BE2C (cell line): ENCODE results near the gene CYTH3.

Source experiments
- DNase-seq: peaks from one replicate; pipeline ENCODE4 v3.0.0-alpha.2; 2020
- H3K27me3 ChIP-seq: fragments of 250-450 bp; sonication (Bioruptor Pico); 2 replicates; pipeline ENCODE4 v1.5.1; 2020; ENCODE audit warnings: mild to moderate bottlenecking
- H3K36me3 ChIP-seq: fragments of 250-450 bp; sonication (Bioruptor Pico); 2 replicates; pipeline ENCODE4 v1.5.1; 2020; ENCODE audit warnings: mild to moderate bottlenecking
- H3K4me1 ChIP-seq: fragments of 250-450 bp; sonication (Bioruptor Pico); 2 replicates; pipeline ENCODE4 v1.5.1; 2020
- H3K4me3 ChIP-seq: 2 replicates; pipeline ENCODE4 v1.5.1; 2011; ENCODE audit warnings: low read depth, low read length
- H3K9me3 ChIP-seq: fragments of 250-450 bp; sonication (Bioruptor Pico); 2 replicates; pipeline ENCODE4 v1.5.1; 2020
- CTCF ChIP-seq: IDR thresholded peaks from 2 replicates; pipeline ENCODE4 v1.5.1; 2012; ENCODE audit warnings: mild to moderate bottlenecking, low read depth, low read length

Gene CYTH3

GRCh38 chr7:6188389-6188788 lies 84.0 kb downstream of the CYTH3 start:
- peaks cover 3% of the 10 kb centered on the region; the same call in 1 of the 2 replicates for H3K36me3 ChIP-seq
- no peaks in the 10 kb centered on the region; the same call in 1 of the 2 replicates for H3K9me3 ChIP-seq
- DNase-seq, result no peak
- no peaks in the 10 kb centered on the region for H3K27me3 ChIP-seq
- H3K4me1 ChIP-seq, result no peaks in the 10 kb centered on the region
- H3K4me3 ChIP-seq, result no peak overlapping the region
- TF ChIP-seq CTCF, result no peak

GRCh38 chr7:6186577-6186976 lies 85.8 kb downstream of the CYTH3 start:
- Histone ChIP-seq H3K27me3 (no peaks in the 10 kb centered on the region), H3K36me3 (peaks cover 3% of the 10 kb centered on the region; the same call in 1 of the 2 replicates), H3K4me1 (no peaks in the 10 kb centered on the region), H3K9me3 (no peaks in the 10 kb centered on the region; the same call in 1 of the 2 replicates), H3K4me3 (no peak overlapping the region)
- no peak for TF ChIP-seq CTCF
- DNase-seq, result no peak

- Histone ChIP-seq H3K27me3 (no peaks in the 10 kb centered on the region), H3K9me3 (no peaks in the 10 kb centered on the region; the same call in 1 of the 2 replicates), H3K4me3 (no peak overlapping the region), H3K4me1 (no peaks in the 10 kb centered on the region), H3K36me3 (no peaks in the 10 kb centered on the region; the same call in 1 of the 2 replicates)
- no peak for DNase-seq
- no peak for TF ChIP-seq CTCF
Measured at GRCh38 chr7:6182993-6183392, 89.4 kb downstream of the CYTH3 start.

- Histone ChIP-seq H3K4me1 (no peaks in the 10 kb centered on the region), H3K27me3 (no peaks in the 10 kb centered on the region), H3K4me3 (no peak overlapping the region), H3K9me3 (no peaks in the 10 kb centered on the region; the same call in 1 of the 2 replicates), H3K36me3 (peaks cover 3% of the 10 kb centered on the region; the same call in 1 of the 2 replicates)
- no peak for TF ChIP-seq CTCF
- no peak for DNase-seq
Measured at GRCh38 chr7:6181136-6181535, 91.3 kb downstream of the CYTH3 start.

- Histone ChIP-seq H3K9me3 (no peaks in the 10 kb centered on the region; the same call in 1 of the 2 replicates), H3K4me1 (no peaks in the 10 kb centered on the region), H3K27me3 (no peaks in the 10 kb centered on the region), H3K4me3 (no peak overlapping the region), H3K36me3 (peaks cover 3% of the 10 kb centered on the region; the same call in 1 of the 2 replicates)
- no peak for TF ChIP-seq CTCF
- DNase-seq, result no peak
Measured at GRCh38 chr7:6180344-6180725, 92.1 kb downstream of the CYTH3 start.

- no peak for TF ChIP-seq CTCF
- Histone ChIP-seq H3K36me3 (peaks cover 3% of the 10 kb centered on the region; the same call in 1 of the 2 replicates), H3K9me3 (no peaks in the 10 kb centered on the region), H3K27me3 (no peaks in the 10 kb centered on the region), H3K4me3 (no peak overlapping the region), H3K4me1 (no peaks in the 10 kb centered on the region)
- DNase-seq, result no peak
Measured at GRCh38 chr7:6179620-6180343, 92.6 kb downstream of the CYTH3 start.
